ENCODE measurements around the gene CYSRT1. TPM values are rescaled to one million over a fixed set of nuclear protein-coding genes. Genes with fewer than 3 reads are reported as not detected.

The CYSRT1 gene
- total RNA-seq, 2 experiments from 2014 or later: 0.23 TPM; not detected in 1

- ChIA-PET CTCF (interaction anchor here (0.7 to 2.4 kb wide), 8 partner anchors 11 to 226 kb away, joined by 3 to 6 read pairs (median 4); partner anchors contain the start of genes CYSRT1, MAN1B1, RNF224 and SAPCD2), POLR2A (interaction anchor here (0.7 to 5.0 kb wide), 11 partner anchors 13 to 215 kb away, joined by 3 to 60 read pairs (median 6); partner anchors contain the start of genes MAN1B1, NELFB, RNF208 and RNF224)
Measured at GRCh38 chr9:137239541-137240200, 14.7 kb downstream of the CYSRT1 start.

- ChIA-PET POLR2A (interaction anchor here (0.6 to 5.0 kb wide), 17 partner anchors 13 to 877 kb away, joined by 3 to 60 read pairs (median 5); partner anchors contain the start of genes DNLZ, MAN1B1, NELFB and RNF208), CTCF (interaction anchor here (0.7 to 2.4 kb wide), 8 partner anchors 10 to 211 kb away, joined by 3 to 8 read pairs (median 4); partner anchors contain the start of genes CYSRT1, MAN1B1, NELFB and RNF224)
Measured at GRCh38 chr9:137240318-137240840, 15.4 kb downstream of the CYSRT1 start.

DNA sequence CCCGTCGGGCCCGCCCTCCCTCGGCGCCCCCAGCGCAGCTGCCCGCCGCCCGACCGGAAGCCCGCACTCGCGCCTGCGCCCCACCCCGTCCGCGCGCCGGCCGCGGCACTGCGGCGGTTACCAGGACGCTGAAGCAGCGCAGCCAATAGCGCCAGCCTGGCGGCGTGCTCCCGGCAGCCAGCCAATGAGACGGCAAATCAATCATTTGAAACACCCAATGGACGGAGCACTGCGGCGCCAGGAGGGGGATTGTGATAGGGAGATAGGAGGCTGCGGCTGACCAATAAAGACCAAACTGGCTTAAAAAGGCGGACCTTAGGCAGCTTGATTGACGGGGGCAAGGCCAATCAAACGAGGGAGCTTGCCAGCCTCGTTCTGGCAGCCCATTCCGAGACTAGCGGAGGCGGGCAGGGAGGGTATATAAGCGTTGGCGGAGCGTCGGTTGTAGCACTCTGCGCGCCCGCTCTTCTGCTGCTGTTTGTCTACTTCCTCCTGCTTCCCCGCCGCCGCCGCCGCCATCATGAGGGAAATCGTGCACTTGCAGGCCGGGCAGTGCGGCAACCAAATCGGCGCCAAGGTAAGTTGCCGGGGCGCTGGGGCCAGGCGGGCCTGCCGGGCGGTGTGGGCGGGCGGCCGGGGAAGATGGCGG is 16.0 kb downstream of the CYSRT1 start, which contains the start of gene TUBB4B:
TSS of gene TUBB4B (plus strand) at position 447 of the 649 bp plus-strand sequence. CDS start at position 521, 74 bp downstream.
- ChIA-PET CTCF (interaction anchor here (1.2 to 2.4 kb wide), 7 partner anchors 10 to 212 kb away, joined by 3 to 8 read pairs (median 5); partner anchors contain the start of genes CYSRT1, MAN1B1, NELFB and RNF224), POLR2A (interaction anchor here (0.6 to 5.0 kb wide), 17 partner anchors 14 to 878 kb away, joined by 3 to 60 read pairs (median 5); partner anchors contain the start of genes DNLZ, MAN1B1, NELFB and RNF208)

GRCh38 chr9:137241490-137242268 is 16.7 kb downstream of the CYSRT1 start:
- POLR2A ChIA-PET: interaction anchor here (0.9 to 5.0 kb wide), 7 partner anchors 13 to 221 kb away, joined by 3 to 60 read pairs (median 6); partner anchors contain the start of genes NELFB, RNF208, RNF224 and TPRN
- CTCF ChIA-PET: interaction anchor here (1.3 to 2.4 kb wide), 4 partner anchors 13 to 212 kb away, joined by 3 to 8 read pairs (median 5); partner anchors contain the start of genes CYSRT1, NELFB and RNF224

DNA sequence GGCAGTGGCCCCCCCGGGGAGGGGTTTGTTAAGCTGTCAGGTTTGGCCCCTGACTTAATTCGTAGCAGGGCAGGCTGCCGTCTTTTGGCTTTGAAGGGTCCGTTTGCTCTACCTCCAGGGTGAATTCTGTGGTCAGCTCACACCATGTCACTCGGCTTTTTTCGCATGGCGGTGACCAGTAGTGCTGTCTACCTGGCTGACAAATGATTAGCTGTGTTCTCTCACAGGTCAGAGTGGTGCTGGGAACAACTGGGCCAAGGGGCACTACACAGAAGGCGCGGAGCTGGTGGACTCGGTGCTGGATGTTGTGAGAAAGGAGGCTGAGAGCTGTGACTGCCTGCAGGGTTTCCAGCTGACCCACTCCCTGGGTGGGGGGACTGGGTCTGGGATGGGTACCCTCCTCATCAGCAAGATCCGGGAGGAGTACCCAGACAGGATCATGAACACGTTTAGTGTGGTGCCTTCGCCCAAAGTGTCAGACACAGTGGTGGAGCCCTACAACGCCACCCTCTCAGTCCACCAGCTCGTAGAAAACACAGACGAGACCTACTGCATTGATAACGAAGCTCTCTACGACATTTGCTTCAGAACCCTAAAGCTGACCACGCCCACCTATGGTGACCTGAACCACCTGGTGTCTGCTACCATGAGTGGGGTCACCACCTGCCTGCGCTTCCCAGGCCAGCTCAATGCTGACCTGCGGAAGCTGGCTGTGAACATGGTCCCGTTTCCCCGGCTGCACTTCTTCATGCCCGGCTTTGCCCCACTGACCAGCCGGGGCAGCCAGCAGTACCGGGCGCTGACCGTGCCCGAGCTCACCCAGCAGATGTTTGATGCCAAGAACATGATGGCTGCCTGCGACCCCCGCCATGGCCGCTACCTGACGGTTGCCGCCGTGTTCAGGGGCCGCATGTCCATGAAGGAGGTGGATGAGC is 17.6 kb downstream of the CYSRT1 start:
- CTCF ChIA-PET: no interaction called here
- POLR2A ChIA-PET: interaction anchor here (0.7 to 5.0 kb wide), 4 partner anchors 13 to 166 kb away, joined by 3 to 60 read pairs (median 4); partner anchors contain the start of gene NELFB

DNA sequence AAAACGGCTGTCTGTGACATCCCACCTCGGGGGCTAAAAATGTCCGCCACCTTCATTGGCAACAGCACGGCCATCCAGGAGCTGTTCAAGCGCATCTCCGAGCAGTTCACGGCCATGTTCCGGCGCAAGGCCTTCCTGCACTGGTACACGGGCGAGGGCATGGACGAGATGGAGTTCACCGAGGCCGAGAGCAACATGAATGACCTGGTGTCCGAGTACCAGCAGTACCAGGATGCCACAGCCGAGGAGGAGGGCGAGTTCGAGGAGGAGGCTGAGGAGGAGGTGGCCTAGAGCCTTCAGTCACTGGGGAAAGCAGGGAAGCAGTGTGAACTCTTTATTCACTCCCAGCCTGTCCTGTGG is 18.3 kb downstream of the CYSRT1 start:
- CTCF ChIA-PET: interaction anchor here (0.6 kb wide), 2 partner anchors 35 to 365 kb away, joined by 3 read pairs; no protein-coding TSS in a partner anchor
- POLR2A ChIA-PET: interaction anchor here (1.3 to 5.0 kb wide), 2 partner anchors 12 to 20 kb away, joined by 4 to 60 read pairs; partner anchors contain the start of gene NELFB

GRCh38 chr9:137243626-137244485 is 18.9 kb downstream of the CYSRT1 start:
- ChIA-PET POLR2A (interaction anchor here (0.6 to 5.0 kb wide), 3 partner anchors 11 to 148 kb away, joined by 3 to 60 read pairs (median 4); partner anchors contain the start of gene NELFB), CTCF (interaction anchor here (0.6 kb wide), 2 partner anchors 35 to 365 kb away, joined by 3 read pairs; no protein-coding TSS in a partner anchor)

DNA sequence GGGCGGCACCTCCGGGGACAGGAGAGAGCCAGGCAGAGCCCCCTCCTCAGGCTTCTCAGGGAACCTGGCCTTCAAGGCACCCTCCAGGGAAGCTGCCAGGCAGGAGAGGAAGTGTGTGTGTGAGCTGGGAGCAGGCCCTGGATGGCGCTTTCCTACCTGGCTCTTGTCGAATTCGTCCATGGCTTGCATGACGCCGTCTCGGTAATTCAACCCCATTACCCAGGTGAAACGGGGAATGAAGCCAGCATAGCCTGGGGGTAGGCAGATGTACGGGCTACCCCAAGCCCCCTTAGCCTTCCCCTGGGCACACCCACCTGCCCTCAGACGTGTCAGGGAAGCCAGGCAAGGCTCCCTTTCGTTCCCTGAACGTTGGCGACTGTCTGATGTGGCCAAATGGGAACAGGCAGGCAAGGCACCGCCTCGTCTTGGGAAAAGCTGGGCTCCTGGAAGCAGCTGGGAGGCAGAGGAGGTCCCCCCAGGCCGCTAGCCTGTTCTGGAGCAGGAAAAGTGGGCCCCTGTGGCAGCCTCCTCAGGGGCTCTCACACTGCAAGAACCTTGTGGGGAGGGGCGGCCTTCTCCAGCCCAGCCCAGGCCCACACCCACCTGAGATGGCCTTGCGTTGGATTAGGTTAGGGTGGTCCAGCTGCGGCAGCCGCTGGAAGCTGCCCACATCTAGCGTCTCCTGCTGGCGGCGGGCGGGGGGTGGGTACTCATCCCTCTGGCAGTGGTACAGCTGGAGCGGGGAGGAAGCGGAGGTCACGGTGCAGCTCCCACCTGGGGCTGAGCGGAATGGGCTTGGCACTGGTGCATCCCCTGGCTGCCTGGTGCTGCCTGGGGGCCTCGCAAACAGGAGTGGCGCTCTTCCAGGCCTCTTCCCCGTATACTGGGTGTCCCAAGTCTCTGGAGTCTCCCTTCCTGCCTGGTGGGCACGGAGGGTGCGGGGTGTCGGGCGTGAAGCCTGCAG is 19.8 kb downstream of the CYSRT1 start:
- ChIA-PET POLR2A (interaction anchor here (5.0 kb wide), 1 partner anchor 10 kb away, joined by 60 read pairs; the partner anchor contains the start of gene NELFB), CTCF (interaction anchor here (1.4 kb wide), 1 partner anchor 8 kb away, joined by 3 read pairs; no protein-coding TSS in a partner anchor)

DNA sequence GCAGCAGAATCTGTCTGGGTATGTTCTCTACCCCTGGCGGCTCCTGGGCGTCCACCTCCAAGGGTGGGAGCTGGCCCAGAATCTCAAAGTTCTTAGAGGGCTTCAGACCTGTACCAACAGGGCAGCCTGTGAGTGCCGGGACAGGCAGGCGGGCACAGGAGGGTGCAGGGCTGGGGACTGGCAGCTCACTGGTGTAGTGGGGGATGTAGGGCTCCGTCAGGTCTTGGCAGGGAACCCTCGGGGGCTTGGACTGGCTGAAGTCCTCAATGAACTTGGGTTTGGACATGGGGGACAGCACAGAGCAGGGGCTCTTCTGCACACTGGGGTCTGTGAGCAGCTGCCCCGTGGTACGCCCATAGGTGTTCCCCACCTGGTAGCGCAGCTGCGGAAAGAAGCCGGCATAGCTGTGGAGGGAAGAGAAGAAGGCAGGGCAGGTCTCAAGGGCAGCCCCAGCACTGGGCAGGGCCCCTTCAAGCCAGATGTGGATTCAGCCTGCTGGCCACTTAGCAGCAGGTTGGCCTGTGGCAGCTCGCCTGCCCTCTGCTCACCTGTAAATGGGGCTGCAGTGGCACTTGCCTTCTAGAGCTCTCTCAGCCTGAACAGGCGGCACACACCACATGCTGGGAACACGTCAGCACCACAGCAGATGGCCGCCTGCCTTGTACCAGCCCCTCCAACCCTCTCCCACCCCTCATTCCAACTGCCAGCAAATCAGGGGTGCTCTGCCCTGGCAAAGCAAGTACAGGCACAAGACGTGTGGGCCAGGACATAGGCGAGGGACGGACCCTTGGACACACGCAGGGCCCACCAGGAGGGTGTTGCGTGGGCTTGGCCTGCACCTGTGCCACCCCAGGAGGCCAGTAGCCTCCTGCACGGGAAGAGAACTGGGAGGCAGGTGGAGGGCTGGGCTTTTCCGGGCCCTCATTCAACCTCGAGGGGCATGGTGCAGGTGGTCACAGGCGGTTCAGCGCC is 20.8 kb downstream of the CYSRT1 start:
- ChIA-PET POLR2A (no interaction called here), CTCF (interaction anchor here (1.4 kb wide), 1 partner anchor 9 kb away, joined by 3 read pairs; no protein-coding TSS in a partner anchor)

DNA sequence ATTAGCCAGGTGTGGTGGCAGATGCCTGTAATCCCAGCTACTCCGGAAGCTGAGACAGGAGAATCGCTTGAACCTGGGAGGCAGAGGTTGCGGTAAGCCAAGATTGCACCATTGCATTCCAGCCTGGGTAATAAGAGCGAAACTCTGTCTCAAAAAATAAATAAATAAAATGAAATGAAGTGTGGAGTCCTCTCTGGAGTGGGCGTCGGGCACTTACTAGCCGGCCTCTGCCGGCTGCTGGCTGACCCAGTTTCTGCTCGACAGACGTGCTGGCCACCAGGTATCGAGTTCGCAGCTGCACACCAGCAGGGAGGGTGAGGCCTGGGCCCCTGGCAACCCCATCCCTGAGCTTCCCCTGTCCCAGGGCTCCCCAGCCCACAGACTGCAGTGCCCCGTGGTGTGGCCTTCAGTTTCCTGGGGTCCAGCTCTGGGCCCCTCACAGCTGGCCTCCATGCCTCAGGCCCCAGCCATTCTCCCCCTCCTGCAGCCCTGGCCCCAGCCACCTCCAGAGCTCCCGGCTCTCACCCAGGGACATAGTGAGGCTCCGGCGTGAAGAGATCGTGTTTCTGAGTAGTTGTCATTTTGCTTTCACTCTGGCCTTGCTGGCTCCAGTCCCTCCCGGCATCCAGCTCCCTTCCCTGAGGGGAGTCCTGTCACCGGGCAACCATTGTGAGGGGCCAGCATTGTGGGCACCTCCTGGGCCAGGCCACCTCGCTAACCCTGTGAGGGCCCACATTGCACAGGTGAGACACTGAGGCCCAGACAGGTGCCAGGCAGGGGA is 22.4 kb downstream of the CYSRT1 start:
- ChIA-PET CTCF (interaction anchor here (1.5 kb wide), 1 partner anchor 11 kb away, joined by 4 read pairs; no protein-coding TSS in a partner anchor), POLR2A (no interaction called here)

GRCh38 chr9:137247916-137248175 is 22.9 kb downstream of the CYSRT1 start:
- CTCF ChIA-PET: interaction anchor here (1.5 kb wide), 1 partner anchor 11 kb away, joined by 4 read pairs; no protein-coding TSS in a partner anchor
- POLR2A ChIA-PET: interaction anchor here (0.7 kb wide), 1 partner anchor 55 kb away, joined by 5 read pairs; no protein-coding TSS in a partner anchor

- ChIA-PET CTCF (interaction anchor here (0.7 to 1.7 kb wide), 3 partner anchors 10 to 552 kb away, joined by 3 to 5 read pairs (median 4); partner anchors contain the start of gene TUBB4B), POLR2A (no interaction called here)
Measured at GRCh38 chr9:137250329-137251193, 25.6 kb downstream of the CYSRT1 start.

- CTCF ChIA-PET: interaction anchor here (0.7 to 1.7 kb wide), 3 partner anchors 11 to 553 kb away, joined by 3 to 5 read pairs (median 4); partner anchors contain the start of gene TUBB4B
- POLR2A ChIA-PET: no interaction called here
Measured at GRCh38 chr9:137251194-137251461, 26.2 kb downstream of the CYSRT1 start, which contains the start of gene STPG3. STPG3 (plus strand) TSS chr9:137251286; CDS start chr9:137251287, 1 bp downstream.

All from activated CD8-positive, alpha-beta memory T cell treated with anti-CD3 and anti-CD28 coated beads for 36 hours (primary cell).